ENCODE data around the gene APBB2. TPM values are rescaled to one million over a fixed set of nuclear protein-coding genes. Genes with fewer than 3 reads are reported as not detected.

The APBB2 gene
- total and polyA plus RNA-seq, 2 of the 4 experiments (the other 2 are of a cell fraction): 47.9 to 75.5 TPM

GRCh38 chr4:41006141-41006540 lies 208.2 kb downstream of the APBB2 start:
- intact Hi-C loops (cut with micrococcal nuclease) (no loop called here), in situ Hi-C loops (cut with MboI; ENCODE audit: low sequenced_read_pairs) (no loop called here)

More at GRCh38 chr4:41006141-41006540, 208.2 kb downstream of the APBB2 start:
- H3K36me3 ChIP-seq (ENCODE audit: control insufficient read depth, insufficient read depth, low read length): 0 out of 2 replicates have a peak, but pooled peaks cover 1% of the 10 kb centered on the region
- no peak overlapping the region for H3K56ac ChIP-seq (ENCODE audit: extremely low read depth, insufficient read depth, low read length)
- H3K9me3 ChIP-seq (ENCODE audit: control insufficient read depth, insufficient read depth, low read length): no peaks in the 10 kb centered on the region
- H4K20me1 ChIP-seq (ENCODE audit: insufficient read depth, low read length): no peaks in the 10 kb centered on the region
- H3K4me3 ChIP-seq (ENCODE audit: insufficient read depth, low read depth, low read length): no peak overlapping the region
- no peak for TF ChIP-seq MAFK (IDR thresholded peaks at IDR 0.05; ENCODE audit: low read depth, low read length)
- TF ChIP-seq MXI1 (IDR thresholded peaks at IDR 0.05; ENCODE audit: borderline replicate concordance, low read depth, low read length): no peak
- no peak for TF ChIP-seq ELK1 (IDR thresholded peaks at IDR 0.05; ENCODE audit: borderline replicate concordance, low read depth, low read length)
- TF ChIP-seq RFX5 (IDR thresholded peaks at IDR 0.05; ENCODE audit: low read depth, low read length): no peak
- TF ChIP-seq POLR2A (IDR thresholded peaks at IDR 0.05; ENCODE audit: low read depth, low read length): no peak
- no peak for TF ChIP-seq CEBPB (IDR thresholded peaks at IDR 0.05; ENCODE audit: low read depth, low read length)
- TF ChIP-seq RCOR1 (IDR thresholded peaks at IDR 0.05; ENCODE audit: insufficient replicate concordance, low read length): no peak
- TF ChIP-seq SMC3 (IDR thresholded peaks at IDR 0.05; ENCODE audit: low read depth, low read length): no peak
- no peak for TF ChIP-seq FOS (IDR thresholded peaks at IDR 0.05; ENCODE audit: low read depth, low read length)
- TF ChIP-seq MAZ (IDR thresholded peaks at IDR 0.05; ENCODE audit: borderline replicate concordance, low read depth, low read length): no peak
- TF ChIP-seq NFE2L2 (IDR thresholded peaks at IDR 0.05; ENCODE audit: low read depth, low read length): no peak
- no peak for TF ChIP-seq RAD21 (IDR thresholded peaks at IDR 0.05; ENCODE audit: low read length)
- TF ChIP-seq BHLHE40 (IDR thresholded peaks at IDR 0.05; ENCODE audit: low read depth, low read length): no peak
- no peak for TF ChIP-seq CHD1 (IDR thresholded peaks at IDR 0.05; ENCODE audit: low read depth, low read length)
- no peak overlapping the region for H3K18ac ChIP-seq (ENCODE audit: low read depth, low read length)
- ATAC-seq (ENCODE audit: low read depth) (no peak), DNase-seq (peak; percentile 55)
- no peak overlapping the region for H3K14ac ChIP-seq (replicated peaks; ENCODE audit: low read depth, low read length)
- H2AFZ ChIP-seq (replicated peaks; ENCODE audit: low read length, poor library complexity): no peak overlapping the region
- no peak overlapping the region for H4K91ac ChIP-seq (ENCODE audit: insufficient read depth, low read depth, low read length)
- H3K4me1 ChIP-seq (ENCODE audit: control insufficient read depth, insufficient read depth, low read length): peaks cover 4% of the 10 kb centered on the region
- H3K27me3 ChIP-seq (ENCODE audit: control insufficient read depth, insufficient read depth, low read length): no peaks in the 10 kb centered on the region
- no peak overlapping the region for H3K9ac ChIP-seq (ENCODE audit: low read depth, low read length)
- dilution Hi-C loops (cut with HindIII; ENCODE audit: low sequenced_read_pairs, unreplicated experiment): no loop called here
- H3K23ac ChIP-seq (ENCODE audit: low read depth, low read length): no peak overlapping the region
- POLR2A ChIA-PET (ENCODE audit: unreplicated experiment): interaction anchor here (0.6 kb wide), 1 partner anchor 290 kb away, joined by 16 read pairs; no protein-coding TSS in a partner anchor
- H2BK120ac ChIP-seq (ENCODE audit: low read depth, low read length): no peak overlapping the region
- H4K5ac ChIP-seq (ENCODE audit: low read depth, low read length): no peak overlapping the region
- BruUV-seq (replicated peaks): no TSS peak
- no peak overlapping the region for H3K4ac ChIP-seq (ENCODE audit: low read depth, low read length)
- H3K79me1 ChIP-seq (ENCODE audit: low read depth in 1 of 2, low read length in 2 of 2): peaks cover 25 to 26% of the 10 kb centered on the region in 2 experiments
- H2AK9ac ChIP-seq (replicated peaks; ENCODE audit: low read depth, low read length, poor library complexity): no peak overlapping the region
- H2BK5ac ChIP-seq (ENCODE audit: low read depth, low read length, poor library complexity, severe bottlenecking): no peak overlapping the region
- no peak overlapping the region for H2AK5ac ChIP-seq (ENCODE audit: low read depth, low read length)
- no peak overlapping the region for H2BK20ac ChIP-seq (ENCODE audit: low read depth, low read length)
- H2BK15ac ChIP-seq (ENCODE audit: low read depth, low read length): no peak overlapping the region
- H3K4me2 ChIP-seq (ENCODE audit: low read depth, low read length): no peak overlapping the region
- H3K27ac ChIP-seq (ENCODE audit: insufficient read depth, low read length): no peak overlapping the region
- H3K9me1 ChIP-seq (ENCODE audit: insufficient read depth, low read length): peaks cover 5% of the 10 kb centered on the region; the same call in 1 of the 2 replicates
- H4K8ac ChIP-seq (ENCODE audit: low read depth in 2 of 2, low read length in 2 of 2): no peak overlapping the region
- CTCF ChIA-PET: no interaction called here
- WGBS, 2 experiments (ENCODE audit: extremely low coverage in 2 of 2, insufficient read length in 1 of 2): no CpG with 5 or more reads among the region's 4 CpGs

Data from IMR-90 (cell line).